HL-60/S4 treated with retinoic acid at 250 ng/mL for 4 days and 3 days (cell line): ENCODE measurements around the gene TBCE.
"Not testable (repeated sequence)": the region's sequence is repeated elsewhere in the genome, so short reads cannot be mapped to it uniquely, and the experiment has no call there.

Experiments used
- in situ Hi-C: fragments of 300-500 bp; cut with MboI; formaldehyde crosslinking; loops from 2 replicates; pipeline ENCODE4 v1.7.0; 2022; ENCODE audit warnings: low sequenced_read_pairs

Gene TBCE

DNA sequence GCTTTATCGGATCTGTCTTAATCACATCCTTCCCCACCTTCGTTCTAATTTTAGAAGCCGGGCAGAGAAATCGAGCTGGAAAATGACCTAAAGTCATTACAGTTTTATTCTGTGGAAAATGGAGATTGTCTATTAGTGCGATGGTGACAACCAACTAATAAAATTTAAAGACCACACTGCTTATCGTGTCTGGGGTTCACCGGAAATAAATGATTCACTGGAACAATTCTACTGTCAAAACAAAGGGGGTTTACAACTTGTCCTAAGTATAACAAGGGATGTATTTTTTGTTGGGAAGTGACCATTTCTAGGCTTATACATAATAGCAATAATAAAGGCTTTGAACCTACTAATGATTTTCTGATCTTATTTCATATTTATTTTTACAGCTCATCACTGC is 81.4 kb downstream of the TBCE start:
- in situ Hi-C loops, result no loop called here

GRCh38 chr1:235450433-235450832 is 83.2 kb downstream of the TBCE start:
- in situ Hi-C loops, result no loop called here

- in situ Hi-C loops, result no loop called here
Measured at GRCh38 chr1:235450886-235451483, 83.8 kb downstream of the TBCE start.

DNA sequence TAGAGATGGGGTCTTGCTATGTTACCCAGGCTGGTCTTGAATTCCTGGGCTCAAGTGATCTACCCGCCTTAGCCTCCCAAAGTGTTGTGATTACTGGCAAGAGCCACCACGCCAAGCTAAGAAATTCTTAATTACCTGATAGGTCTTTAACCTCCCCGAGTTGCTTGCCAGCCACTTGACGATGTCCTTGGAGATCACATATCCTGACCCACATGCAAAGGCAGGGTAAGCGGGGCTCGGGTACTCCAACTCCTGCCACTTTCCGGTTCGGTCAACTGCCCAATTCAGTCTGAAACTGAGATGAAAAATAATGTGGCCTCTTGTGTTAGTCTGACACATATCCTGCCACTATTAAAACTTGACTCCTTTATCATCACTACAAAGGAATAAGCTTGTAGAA is 86.8 kb downstream of the TBCE start:
- in situ Hi-C loops, result no loop called here

DNA sequence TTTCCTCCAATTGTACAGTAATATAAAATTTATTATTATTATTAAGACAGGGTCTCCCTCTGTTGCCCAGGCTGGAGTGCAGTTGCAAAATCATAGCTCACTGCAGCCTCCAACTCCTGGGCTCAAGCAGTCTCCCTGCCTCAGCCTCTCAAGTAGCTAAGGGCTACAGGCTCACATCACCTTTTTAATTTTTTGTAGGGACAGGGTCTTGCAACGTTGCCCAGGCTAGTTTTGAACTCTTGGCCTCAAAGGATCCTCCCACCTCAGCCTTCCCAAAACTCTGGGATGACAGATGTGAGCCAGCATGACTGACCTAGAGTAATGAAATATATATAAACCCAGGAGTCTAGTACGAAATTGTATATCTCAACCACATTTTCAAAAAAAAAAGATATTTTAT is 87.9 kb downstream of the TBCE start:
- in situ Hi-C loops, result no loop called here

- in situ Hi-C loops, result no loop called here
Measured at GRCh38 chr1:235455823-235456222, 88.6 kb downstream of the TBCE start.

- in situ Hi-C loops, result not testable (repeated sequence)
Measured at GRCh38 chr1:235457856-235458255, 90.6 kb downstream of the TBCE start.

DNA sequence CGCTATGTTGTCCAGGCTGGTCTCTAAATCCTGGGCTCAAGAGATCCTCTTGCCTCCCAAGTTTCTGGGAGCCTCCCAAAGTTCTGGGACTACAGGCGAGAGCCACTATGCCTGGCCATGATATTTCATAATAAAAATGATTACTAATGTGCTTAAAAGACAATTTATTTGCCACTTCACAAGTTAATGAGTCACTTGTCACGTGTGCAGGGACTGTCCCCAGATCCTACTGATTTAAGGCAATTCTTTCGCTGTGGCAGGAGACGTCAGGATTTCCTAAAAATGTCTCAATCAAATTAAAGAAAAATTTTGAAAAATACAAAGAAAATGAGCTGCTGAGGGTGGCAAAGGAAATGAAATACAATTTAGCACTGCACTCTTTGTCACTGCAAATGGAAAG is 93.5 kb downstream of the TBCE start:
- in situ Hi-C loops, result no loop called here

- in situ Hi-C loops, result no loop called here
Measured at GRCh38 chr1:235461954-235462353, 94.7 kb downstream of the TBCE start.

DNA sequence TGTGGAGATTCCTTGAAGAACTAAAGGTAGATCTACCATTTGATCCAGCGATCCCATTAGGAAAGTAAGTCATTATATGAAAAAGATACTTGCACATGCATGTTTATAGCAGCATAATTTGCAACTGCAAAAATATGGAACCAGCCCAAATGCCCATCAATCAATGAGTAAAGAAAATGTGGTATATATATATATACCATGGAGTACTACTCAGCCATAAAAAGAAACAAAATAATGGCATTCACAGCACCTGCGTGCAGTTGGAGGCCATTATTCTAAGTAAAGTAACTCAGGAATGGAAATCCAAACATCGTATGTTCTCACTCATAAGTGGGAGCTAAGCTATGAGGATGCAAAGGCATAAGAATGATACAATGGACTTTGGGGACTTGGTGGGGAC is 95.6 kb downstream of the TBCE start:
- in situ Hi-C loops, result not testable (repeated sequence)

DNA sequence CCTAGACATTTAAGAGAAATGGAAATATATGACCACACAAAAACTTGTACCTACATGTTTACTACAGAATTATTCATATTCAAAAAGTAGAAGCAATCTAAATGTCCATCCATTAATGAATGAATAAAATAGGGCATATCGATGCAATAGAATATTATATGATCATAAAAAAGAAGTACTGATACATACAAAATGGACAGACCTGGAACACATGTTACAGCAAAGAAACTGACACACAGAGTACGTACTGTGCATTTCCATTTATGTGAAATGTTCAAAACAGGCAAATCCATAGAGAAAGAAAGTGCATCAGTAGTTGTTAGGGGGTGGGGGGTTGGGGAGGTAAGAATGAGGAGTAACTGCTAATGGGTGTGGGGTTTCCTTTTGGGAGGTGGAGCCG is 97.8 kb downstream of the TBCE start:
- in situ Hi-C loops, result no loop called here

GRCh38 chr1:235468004-235468403 is 100.8 kb downstream of the TBCE start:
- in situ Hi-C loops, result no loop called here

DNA sequence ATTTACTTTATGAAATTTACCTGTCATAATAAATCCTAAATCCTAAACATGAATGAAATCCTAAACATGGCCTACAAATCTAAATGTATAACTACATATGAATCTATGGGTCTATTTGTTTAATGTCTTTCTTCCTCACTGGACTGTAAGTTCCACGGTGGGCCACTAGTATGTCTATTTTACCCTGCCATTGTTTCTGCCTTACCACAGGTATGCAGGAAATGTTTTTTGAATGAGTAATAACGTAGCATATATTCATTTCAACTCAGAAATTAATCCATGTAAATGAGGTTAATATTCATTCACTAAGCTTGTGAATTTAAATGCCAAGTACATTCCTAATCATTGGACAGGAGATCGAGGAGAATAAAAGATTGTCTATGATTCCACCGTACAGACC is 101.7 kb downstream of the TBCE start:
- in situ Hi-C loops, result no loop called here

GRCh38 chr1:235469897-235470296 is 102.7 kb downstream of the TBCE start:
- in situ Hi-C loops, result not testable (repeated sequence)

GRCh38 chr1:235470741-235471439 is 103.7 kb downstream of the TBCE start:
- in situ Hi-C loops, result no loop called here

- in situ Hi-C loops, result no loop called here
Measured at GRCh38 chr1:235473806-235474205, 106.6 kb downstream of the TBCE start.

DNA sequence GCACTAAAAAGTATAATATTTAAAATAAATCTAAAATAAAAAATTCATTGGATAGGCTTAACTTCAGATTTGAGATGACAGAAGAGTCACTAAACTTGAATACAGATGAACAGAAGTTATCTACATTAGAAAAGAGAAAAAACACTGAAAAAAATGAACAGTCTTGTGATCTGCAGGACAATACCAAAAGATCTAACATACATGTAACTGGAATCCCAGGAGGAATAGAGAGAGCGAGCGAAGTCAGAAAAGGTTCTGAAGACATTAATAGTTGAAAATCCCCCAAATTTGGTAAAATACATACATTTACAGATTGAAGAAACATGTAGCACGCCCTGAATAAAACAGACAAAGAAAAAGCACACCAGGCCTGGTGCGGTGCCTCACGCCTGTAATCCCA is 115.9 kb downstream of the TBCE start:
- in situ Hi-C loops, result no loop called here

GRCh38 chr1:235485558-235485957 is 118.3 kb downstream of the TBCE start:
- in situ Hi-C loops, result no loop called here

DNA sequence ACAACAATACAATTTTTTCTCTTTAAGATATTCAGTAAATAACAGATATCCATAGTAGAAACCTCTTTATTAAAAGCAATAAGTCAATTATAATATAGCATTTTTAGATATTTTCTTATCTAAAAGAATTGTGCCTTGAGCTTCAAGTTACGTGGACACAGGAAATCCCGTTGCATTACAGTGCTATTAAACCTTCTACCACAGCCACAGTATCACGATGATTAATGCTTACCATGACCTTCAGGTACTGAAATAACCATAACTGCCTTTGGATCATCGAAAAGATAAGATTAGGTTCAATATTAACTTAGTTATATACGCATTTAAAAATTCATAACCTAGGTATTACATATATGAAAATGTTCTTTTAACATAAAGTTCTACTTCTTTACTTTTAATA is 119.1 kb downstream of the TBCE start:
- in situ Hi-C loops, result no loop called here

GRCh38 chr1:235491644-235492043 is 124.4 kb downstream of the TBCE start:
- in situ Hi-C loops, result no loop called here

DNA sequence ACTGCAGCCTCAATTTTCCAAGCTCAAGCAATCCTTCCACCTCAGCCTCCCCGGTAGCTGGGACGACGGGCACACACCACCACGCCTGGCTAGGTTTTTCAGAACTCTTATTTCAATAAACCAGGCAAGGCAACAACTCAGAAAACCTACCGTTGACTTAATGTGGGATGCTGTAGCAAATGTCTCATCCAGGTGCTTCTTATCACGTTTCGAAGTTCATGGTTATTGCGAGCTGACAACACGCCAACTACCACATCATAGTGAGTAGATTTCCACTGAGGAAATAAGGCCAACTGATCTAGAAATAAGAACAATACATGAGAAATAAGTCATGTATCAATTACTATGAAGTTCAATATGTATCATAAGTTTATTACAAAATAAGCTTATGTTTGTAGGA is 127.3 kb downstream of the TBCE start:
- in situ Hi-C loops, result no loop called here

DNA sequence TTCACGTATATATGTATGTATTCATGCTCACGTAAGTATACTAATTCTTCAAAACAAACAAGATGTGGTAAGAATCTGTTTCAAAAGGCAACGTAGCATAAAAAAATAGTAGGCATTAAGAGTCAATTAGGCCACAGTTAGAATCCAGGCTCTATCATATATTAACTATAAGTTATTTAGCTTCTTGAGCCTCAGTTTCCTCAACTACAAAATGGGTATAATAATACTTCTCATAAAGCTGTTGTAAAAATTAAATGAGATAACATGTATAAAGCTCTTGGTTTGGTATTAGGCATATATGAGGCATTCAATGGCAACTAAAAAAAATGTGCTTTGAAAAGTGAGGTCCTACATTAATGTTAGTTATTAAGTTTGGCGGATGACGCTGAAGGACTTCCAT is 127.8 kb downstream of the TBCE start:
- in situ Hi-C loops, result no loop called here

GRCh38 chr1:235495551-235495950 is 128.3 kb downstream of the TBCE start:
- in situ Hi-C loops, result no loop called here
